HG02973 (cell line): ENCODE data around the gene WDR1.

Source experiments
- ATAC-seq: cut with Tn5 transposase; IDR thresholded peaks from one replicate; pipeline ENCODE4 v1.9.1; 2021; ENCODE audit warnings: moderate library complexity; ENCODE audit not compliant: unreplicated experiment

Gene WDR1

DNA sequence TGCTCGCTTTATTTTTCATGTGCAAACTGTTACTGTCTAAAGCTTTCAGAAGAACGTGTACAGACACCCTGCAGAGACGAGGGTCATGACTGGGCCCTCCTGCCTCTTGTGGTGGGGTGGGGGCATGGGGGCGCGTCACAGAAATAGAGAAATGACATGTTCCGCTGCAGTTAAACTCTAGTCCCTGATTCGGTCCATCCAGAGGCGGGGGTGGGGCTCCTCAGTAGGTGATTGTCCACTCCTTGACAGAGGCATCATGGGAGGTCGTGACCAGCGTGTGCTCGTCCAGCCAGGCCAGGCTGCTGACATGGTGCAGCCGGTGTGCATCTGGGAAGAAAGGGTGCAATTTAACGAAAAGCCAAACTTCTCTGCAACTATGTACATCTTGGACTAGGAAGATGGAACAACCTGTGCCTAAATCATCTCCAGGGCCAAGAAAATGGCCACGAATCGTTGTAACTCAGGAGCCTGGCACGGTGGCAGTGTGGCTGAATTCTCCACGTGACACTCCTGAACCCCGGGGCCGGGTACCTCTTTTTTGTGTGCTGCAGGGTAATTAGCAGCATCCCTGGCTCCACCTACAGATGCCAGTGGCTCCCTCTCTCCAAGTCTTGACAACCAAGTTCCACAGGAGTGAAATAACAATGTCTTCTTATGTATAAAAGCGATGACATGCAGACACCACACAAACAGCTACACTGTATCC, 41.3 kb downstream of the WDR1 start:
- ATAC-seq, result no peak

- no peak for ATAC-seq
These were observed 41.9 kb downstream of the WDR1 start for GRCh38 chr4:10074767-10075105.

- no peak for ATAC-seq
These were observed 42.4 kb downstream of the WDR1 start for GRCh38 chr4:10074076-10074766.

DNA sequence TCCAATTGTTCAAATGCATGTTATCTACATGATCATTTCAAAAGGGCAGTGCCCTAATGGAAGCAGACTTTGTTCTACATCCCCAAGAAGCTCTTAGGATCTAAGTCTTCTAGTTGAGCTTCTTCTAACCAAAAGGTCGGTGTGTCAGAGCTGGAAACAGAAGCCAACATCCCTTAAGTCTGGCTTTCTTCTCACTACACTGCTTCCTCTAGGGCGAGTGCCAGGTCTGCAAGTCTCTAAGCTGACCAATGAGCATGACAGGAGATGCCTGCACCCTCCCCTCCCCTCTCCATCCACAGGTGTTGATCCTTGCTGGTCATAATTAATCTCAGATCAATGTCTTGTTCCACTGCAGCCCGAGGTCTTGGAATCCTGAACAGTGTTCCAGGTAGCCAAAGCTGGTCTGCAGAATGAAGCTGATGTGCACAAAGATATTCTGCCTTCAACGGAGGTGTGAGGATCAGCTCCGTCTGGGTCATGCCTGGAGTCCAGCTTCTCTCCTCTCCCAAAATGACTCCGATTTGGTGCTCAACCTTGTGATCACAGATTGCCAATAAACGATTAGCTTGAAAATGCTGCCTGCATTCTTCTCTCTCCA, 44.1 kb downstream of the WDR1 start:
- ATAC-seq, result no peak

GRCh38 chr4:10069075-10069642, 47.4 kb downstream of the WDR1 start:
- no peak for ATAC-seq

DNA sequence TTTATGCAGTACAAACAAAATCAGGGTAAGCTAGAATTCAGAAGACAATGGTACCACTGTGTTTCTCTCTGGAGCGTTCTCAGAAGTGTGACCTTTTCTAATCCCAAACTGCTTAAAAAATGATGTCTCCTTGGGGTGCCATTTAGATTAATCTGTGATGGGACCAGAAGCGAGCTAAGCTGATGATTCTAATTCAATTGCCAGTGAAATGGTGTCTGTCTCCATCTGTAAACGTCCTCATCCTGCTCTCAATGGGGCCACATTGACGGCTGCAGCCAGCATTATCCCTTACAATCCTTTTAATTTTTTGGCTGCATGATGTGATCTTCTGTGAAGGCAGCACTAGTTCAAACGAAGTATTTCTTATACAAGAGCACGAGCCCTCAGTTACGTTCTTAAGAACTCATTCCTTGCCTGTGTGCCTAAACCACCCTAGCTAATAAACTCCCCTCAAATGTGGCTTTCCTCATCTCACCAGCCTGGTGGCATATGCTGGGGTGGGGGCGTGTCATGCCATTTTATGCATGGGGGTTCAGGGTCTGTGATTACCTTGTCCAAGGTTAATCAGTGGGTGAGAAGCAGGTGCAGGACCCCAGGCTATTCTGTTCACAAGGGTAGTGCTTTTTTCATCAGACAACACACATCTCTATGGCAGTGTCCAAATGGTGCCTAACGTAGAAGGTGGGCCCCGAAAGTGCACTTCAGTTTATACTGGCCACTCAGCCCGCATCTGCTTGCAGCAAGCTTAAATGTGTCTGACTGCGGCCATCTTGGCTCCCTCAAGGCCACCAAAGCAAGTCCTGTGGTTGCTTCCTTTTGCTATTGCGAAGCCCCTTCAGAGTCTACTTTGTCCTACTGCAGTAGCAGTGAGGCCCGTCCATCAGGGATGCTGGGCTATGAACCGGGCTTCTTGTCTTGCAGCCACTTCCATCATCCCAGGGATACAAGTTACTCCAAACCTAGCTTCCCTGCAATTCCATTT, 49.6 kb downstream of the WDR1 start:
- no peak for ATAC-seq

DNA sequence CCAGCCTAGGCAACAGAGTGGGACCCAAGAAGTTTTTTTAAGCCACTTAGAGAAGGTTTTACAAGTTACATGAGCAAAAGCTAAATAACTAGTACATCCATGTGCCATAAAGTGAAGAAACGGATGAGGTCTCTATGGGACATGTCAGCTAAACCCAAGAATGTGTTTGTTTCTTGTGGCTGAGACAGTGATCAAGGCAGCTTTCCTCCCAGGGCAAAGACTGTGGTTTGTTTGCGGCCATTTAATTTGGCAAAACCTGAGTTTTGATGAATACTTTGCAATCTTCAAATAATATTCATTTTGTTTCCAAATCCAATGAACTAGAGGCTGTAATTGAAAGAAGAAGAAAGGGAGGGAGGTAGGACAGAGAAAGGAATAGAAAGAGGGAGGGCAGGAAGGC, 50.4 kb downstream of the WDR1 start:
- ATAC-seq, result no peak

DNA sequence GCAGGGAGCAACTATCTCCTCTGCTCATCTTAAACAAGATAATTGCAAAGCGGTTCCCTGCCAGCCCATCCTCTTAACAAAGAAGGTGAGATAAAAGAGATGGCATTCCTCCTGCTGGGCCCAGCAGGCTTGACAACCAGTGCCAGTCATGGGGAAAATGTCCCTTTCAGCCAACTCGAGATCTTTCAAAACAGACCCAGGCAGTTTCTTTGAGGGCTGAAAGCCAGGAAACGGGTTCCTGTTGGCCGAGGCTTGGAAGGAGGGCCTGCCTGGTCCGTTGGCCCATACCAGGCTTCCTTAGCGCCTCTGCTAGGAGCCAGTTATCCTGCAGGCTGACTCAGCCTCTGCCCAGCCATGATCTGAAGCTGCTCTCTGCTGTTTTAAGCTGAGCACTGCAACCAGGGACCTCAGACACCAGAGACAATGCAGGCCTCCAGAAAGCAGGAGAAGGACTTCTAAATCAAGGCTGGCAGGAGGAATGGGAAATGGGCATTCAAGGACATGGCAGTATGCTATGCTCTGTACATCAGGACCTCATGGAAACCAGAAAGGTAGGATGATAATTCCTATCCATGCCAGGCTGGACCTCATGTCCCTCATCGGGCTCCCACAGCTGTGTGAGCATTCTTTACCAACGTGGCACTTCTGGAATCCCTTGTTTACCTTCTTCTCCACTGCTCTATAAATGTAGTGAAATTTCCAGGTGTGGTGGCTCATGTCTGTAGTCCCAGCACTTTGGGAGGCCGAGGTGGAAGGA, 52.9 kb downstream of the WDR1 start:
- ATAC-seq, result no peak

- ATAC-seq, result no peak
These were observed 54.8 kb downstream of the WDR1 start for GRCh38 chr4:10061650-10062415.

DNA sequence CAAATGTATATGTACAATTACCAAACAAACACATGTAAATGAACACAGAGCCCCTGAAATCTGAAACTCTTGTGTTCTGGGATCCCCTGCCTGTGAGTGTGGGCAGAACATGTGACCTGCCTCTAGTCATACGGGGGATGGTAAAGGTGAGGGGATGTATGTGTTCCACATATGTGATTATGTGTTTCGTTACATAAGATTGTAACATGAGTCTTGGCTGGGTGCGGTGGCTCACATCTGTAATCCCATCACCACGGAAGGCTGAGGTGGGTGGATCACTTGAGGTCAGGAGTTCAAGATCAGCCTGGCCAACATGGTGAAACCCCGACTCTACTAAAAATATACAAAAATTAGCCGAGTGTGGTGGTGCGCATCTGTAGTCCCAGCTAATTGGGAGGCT, 58.2 kb downstream of the WDR1 start:
- no peak for ATAC-seq

- no peak for ATAC-seq
These were observed 59.6 kb downstream of the WDR1 start for GRCh38 chr4:10057023-10057395.

DNA sequence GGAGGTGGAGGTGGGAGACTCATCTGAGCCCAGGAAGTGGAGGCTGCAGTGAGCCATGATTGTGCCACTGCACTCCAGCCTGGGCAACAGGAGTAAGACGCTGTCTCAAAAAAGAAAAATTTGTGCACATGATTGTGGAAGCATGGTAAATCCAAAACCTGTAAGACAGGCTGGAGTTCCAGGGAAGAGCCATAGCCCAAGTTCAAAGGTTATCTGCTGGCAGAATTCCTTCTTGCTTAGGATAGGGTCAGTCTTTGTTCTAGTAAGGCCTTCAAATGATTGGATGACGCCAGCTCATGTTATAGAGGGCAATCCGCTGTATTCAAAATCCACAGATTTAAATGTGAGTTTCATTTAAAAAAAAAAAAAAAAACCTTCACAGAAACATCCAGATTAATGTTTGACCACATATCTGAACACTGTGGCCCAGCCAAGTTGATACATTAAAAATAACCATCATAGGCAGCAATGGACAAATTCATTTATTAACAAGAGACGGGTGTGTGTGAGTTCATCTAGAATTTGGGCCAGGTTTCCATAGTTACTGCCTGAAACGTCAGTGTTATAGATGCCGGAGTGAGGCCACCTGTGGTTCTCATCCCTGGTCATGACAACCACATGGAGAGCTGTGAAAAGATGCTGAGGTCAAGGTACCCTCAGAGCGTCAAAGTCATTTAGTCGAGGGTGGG, 60.1 kb downstream of the WDR1 start:
- ATAC-seq, result no peak

GRCh38 chr4:10055871-10056270, 60.7 kb downstream of the WDR1 start:
- ATAC-seq, result no peak

GRCh38 chr4:10054571-10055041, 62.0 kb downstream of the WDR1 start:
- no peak for ATAC-seq

- ATAC-seq, result no peak
These were observed 62.8 kb downstream of the WDR1 start for GRCh38 chr4:10053635-10054453.

DNA sequence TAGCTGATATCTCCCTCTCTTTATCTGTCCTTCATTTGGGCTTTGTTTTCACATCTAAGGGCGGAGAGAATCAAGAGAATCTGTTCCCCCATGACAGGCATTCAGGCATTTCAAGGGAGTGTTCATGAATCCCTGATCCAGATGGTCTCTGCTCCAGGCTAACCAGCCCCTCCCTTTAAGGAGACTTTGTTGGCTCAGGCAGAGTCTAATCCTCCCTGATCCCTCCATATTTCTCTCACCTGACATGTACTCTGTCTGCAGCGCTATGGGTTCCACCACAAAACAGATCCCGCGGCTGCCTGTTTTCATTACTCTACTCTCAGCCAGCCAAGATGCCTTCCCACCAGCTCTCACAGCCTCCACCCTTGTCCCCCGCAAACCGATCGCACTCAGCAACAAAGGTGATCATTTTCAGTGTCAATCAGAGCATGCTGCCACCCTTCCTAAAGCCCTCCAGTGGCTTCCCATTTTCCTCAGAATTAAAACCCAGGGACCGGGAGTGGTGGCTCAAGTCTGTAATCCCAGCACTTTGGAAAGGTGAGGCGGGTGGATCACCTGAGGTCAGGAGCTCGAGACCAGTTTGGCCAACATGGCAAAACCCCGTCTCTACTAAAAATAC, 65.0 kb downstream of the WDR1 start:
- no peak for ATAC-seq

DNA sequence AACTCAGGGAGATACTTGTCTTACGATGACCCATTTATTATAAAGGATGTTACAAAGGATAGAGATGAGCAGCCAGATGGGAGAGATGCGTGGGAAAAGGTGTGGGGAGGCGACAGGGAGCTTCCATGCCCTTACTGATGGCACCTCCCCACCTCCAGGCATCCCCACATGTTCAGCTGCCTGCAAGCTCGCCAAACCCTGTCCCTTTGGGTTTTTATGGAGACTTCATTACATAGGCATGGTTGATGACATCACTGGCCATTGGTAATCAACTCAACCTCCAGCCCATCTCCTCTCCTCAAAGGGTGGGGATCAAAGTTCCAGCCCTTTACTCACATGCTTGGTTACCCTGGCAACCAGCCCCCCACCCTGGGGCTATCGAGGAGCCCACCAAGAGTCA, 65.9 kb downstream of the WDR1 start:
- no peak for ATAC-seq

- ATAC-seq, result no peak
These were observed 66.3 kb downstream of the WDR1 start for GRCh38 chr4:10050261-10050661.
